HEK293 (cell line): Measurements from ENCODE around the gene IGSF11.
"Not testable (repeated sequence)": the region's sequence is repeated elsewhere in the genome, so short reads cannot be mapped to it uniquely, and the experiment has no call there.

Source experiments
- CTCF ChIA-PET: fragments of 350-600 bp; formaldehyde crosslinking; extraction: SDS; loops from one replicate; lab custom pipeline; 2021; ENCODE audit warnings: antibody characterized with exemption; lab: Yijun Ruan, JAX
- POLR2A ChIA-PET: fragments of 300-600 bp; formaldehyde crosslinking; extraction: SDS; loops from one replicate; lab custom pipeline; 2020; ENCODE audit warnings: antibody characterized with exemption, inconsistent platforms; lab: Yijun Ruan, JAX
- H3K27ac ChIP-seq: fragments of 200-500 bp; sonication (Bioruptor generic); 2 replicates; pipeline ENCODE4 v1.5.1; 2014; ENCODE audit warnings: low read depth, low read length, control low read depth, inconsistent platforms; ENCODE audit errors: extremely low read depth
- H3K36me3 ChIP-seq, 2 experiments: fragments of 200-500 bp in 1 of 2; sonication (Bioruptor generic) in 1 of 2; 1 replicate in 1 of 2; 2 replicates in 1 of 2; pipeline ENCODE4 v1.5.1; 2014 to 2017; ENCODE audit warnings: inconsistent platforms in 2 of 2, low read length in 2 of 2; ENCODE audit not compliant: control insufficient read depth in 2 of 2, insufficient read depth in 1 of 2
- H3K4me1 ChIP-seq: fragments of 200-500 bp; sonication (Bioruptor generic); 2 replicates; pipeline ENCODE4 v1.5.1; 2014; ENCODE audit warnings: mild to moderate bottlenecking, low read length, inconsistent platforms; ENCODE audit not compliant: control insufficient read depth, insufficient read depth
- H3K4me3 ChIP-seq: 2 replicates; pipeline ENCODE4 v1.5.1; 2011; ENCODE audit warnings: low read depth, mild to moderate bottlenecking, control low read depth, low read length, moderate library complexity
- H3K9me3 ChIP-seq: fragments of 200-500 bp; sonication (Bioruptor generic); 2 replicates; pipeline ENCODE4 v1.5.1; 2014; ENCODE audit warnings: low read depth, low read length, inconsistent platforms; ENCODE audit not compliant: control insufficient read depth, insufficient read depth
- GLI4 ChIP-seq: fragments of 450-650 bp; formaldehyde crosslinking; IDR thresholded peaks from 2 replicates; pipeline ENCODE4 v1.5.1; 2016; ENCODE audit warnings: missing biosample characterization, missing genetic modification characterization
- HOXA7 ChIP-seq: sonication (generic); formaldehyde crosslinking; IDR thresholded peaks from 2 replicates; pipeline ENCODE4 v1.8.1; 2022; ENCODE audit warnings: missing genetic modification reagents, borderline replicate concordance
- INSM2 ChIP-seq: fragments of 450-650 bp; formaldehyde crosslinking; IDR thresholded peaks from 2 replicates; pipeline ENCODE4 v1.5.1; 2016; ENCODE audit warnings: missing biosample characterization, missing genetic modification characterization
- PRDM1 ChIP-seq: fragments of 450-650 bp; formaldehyde crosslinking; IDR thresholded peaks from 2 replicates; pipeline ENCODE4; 2016; ENCODE audit warnings: missing biosample characterization, missing genetic modification characterization
- SETDB1 ChIP-seq: IDR thresholded peaks from one replicate; pipeline ENCODE4 v1.6.1; 2017; ENCODE audit warnings: mild to moderate bottlenecking, low read length, moderate library complexity, mixed read lengths; ENCODE audit not compliant: insufficient read length
- TRIM28 ChIP-seq: IDR thresholded peaks from 2 replicates; pipeline ENCODE4 v1.6.1; 2011; ENCODE audit warnings: low read length, control low read depth, borderline replicate concordance
- ZBTB1 ChIP-seq: fragments of 450-650 bp; formaldehyde crosslinking; IDR thresholded peaks from 2 replicates; pipeline ENCODE4 v1.5.1; 2016; ENCODE audit warnings: missing biosample characterization, missing genetic modification characterization
- ZBTB21 ChIP-seq: fragments of 450-650 bp; formaldehyde crosslinking; IDR thresholded peaks from 2 replicates; pipeline ENCODE4 v1.5.1; 2017; ENCODE audit warnings: missing biosample characterization, missing genetic modification characterization
- ZFP41 ChIP-seq: fragments of 450-650 bp; formaldehyde crosslinking; IDR thresholded peaks from 2 replicates; pipeline ENCODE4 v1.5.1; 2016; ENCODE audit warnings: missing biosample characterization, missing genetic modification characterization, borderline replicate concordance
- ZNF138 ChIP-seq: fragments of 450-650 bp; formaldehyde crosslinking; IDR thresholded peaks from 2 replicates; pipeline ENCODE4 v1.5.1; 2016; ENCODE audit warnings: missing biosample characterization, missing genetic modification characterization, borderline replicate concordance
- ZNF23 ChIP-seq: fragments of 450-650 bp; formaldehyde crosslinking; IDR thresholded peaks from 2 replicates; pipeline ENCODE4 v1.5.1; 2016; ENCODE audit warnings: missing biosample characterization, missing genetic modification characterization, borderline replicate concordance
- ZNF24 ChIP-seq: fragments of 450-650 bp; formaldehyde crosslinking; IDR thresholded peaks from 2 replicates; pipeline ENCODE4 v1.5.1; 2016; ENCODE audit warnings: missing biosample characterization, missing genetic modification characterization
- ZNF26 ChIP-seq: fragments of 450-650 bp; formaldehyde crosslinking; IDR thresholded peaks from 2 replicates; pipeline ENCODE4 v1.5.1; 2016; ENCODE audit warnings: missing biosample characterization, missing genetic modification characterization
- ZNF274 ChIP-seq, 2 experiments: fragments of 200-500 bp in 1 of 2; fragments of 450-650 bp in 1 of 2; sonication (Bioruptor generic) in 1 of 2; formaldehyde crosslinking in 1 of 2; IDR thresholded peaks; 2 replicates each; pipeline versions ENCODE4 v1.5.1 to v1.6.1; 2014 to 2016; ENCODE audit warnings: borderline replicate concordance in 1 of 2, inconsistent platforms in 1 of 2, low read length in 1 of 2, missing biosample characterization in 1 of 2, missing genetic modification characterization in 1 of 2
- ZNF398 ChIP-seq: fragments of 450-650 bp; formaldehyde crosslinking; IDR thresholded peaks from 2 replicates; pipeline ENCODE4 v1.5.1; 2017; ENCODE audit warnings: missing biosample characterization, missing genetic modification characterization
- ZNF404 ChIP-seq: fragments of 450-650 bp; formaldehyde crosslinking; IDR thresholded peaks from 2 replicates; pipeline ENCODE4 v1.5.1; 2017; ENCODE audit warnings: missing biosample characterization, missing genetic modification characterization
- ZNF580 ChIP-seq: fragments of 450-650 bp; formaldehyde crosslinking; IDR thresholded peaks from 2 replicates; pipeline ENCODE4 v1.5.1; 2016; ENCODE audit warnings: missing biosample characterization, missing genetic modification characterization
- ZNF621 ChIP-seq: fragments of 450-650 bp; formaldehyde crosslinking; IDR thresholded peaks from 2 replicates; pipeline ENCODE4 v1.5.1; 2017; ENCODE audit warnings: missing biosample characterization, missing genetic modification characterization
- ZNF707 ChIP-seq: fragments of 450-650 bp; formaldehyde crosslinking; IDR thresholded peaks from 2 replicates; pipeline ENCODE4 v1.5.1; 2016; ENCODE audit warnings: missing biosample characterization, missing genetic modification characterization
- ZNF777 ChIP-seq: fragments of 450-650 bp; formaldehyde crosslinking; IDR thresholded peaks from 2 replicates; pipeline ENCODE4 v1.5.1; 2017; ENCODE audit warnings: missing biosample characterization, missing genetic modification characterization, borderline replicate concordance

Gene IGSF11

GRCh38 chr3:118859950-118860349, 174.7 kb downstream of the IGSF11 start:
- CTCF ChIA-PET: interaction anchor here (0.6 to 1.2 kb wide), 4 partner anchors 22 to 1983 kb away, joined by 3 to 6 read pairs (median 4); no protein-coding TSS in a partner anchor
- Histone ChIP-seq H3K4me3 (no peak overlapping the region), H3K27ac (no peak overlapping the region)
- TF ChIP-seq GLI4 (tag by site-specific recombination) (no peak), TRIM28 (no peak), ZFP41 (tag by site-specific recombination) (no peak), ZNF138 (no peak), ZNF777 (no peak), ZNF398 (tag by site-specific recombination) (no peak), INSM2 (tag by site-specific recombination) (no peak), ZNF707 (tag by site-specific recombination) (no peak), ZNF404 (tag by site-specific recombination) (no peak), ZBTB21 (no peak), ZNF621 (tag by site-specific recombination) (no peak), ZNF580 (tag by site-specific recombination) (no peak)
- TF ChIP-seq, all 188 proteins: peak for 0
- H3K4me1 ChIP-seq: no peaks in the 10 kb centered on the region
- no peaks in the 10 kb centered on the region for H3K36me3 ChIP-seq
- no peaks in the 10 kb centered on the region for H3K9me3 ChIP-seq
- POLR2A ChIA-PET: no interaction called here

- H3K27ac ChIP-seq, H3K4me1 ChIP-seq, H3K9me3 ChIP-seq, H3K4me3 ChIP-seq, H3K36me3 ChIP-seq, CTCF ChIA-PET, POLR2A ChIA-PET: not testable (repeated sequence)
- TF ChIP-seq PRDM1 (tag by site-specific recombination): 0 out of 2 replicates have a peak, but pooled peaks have one; percentile 29
Measured at GRCh38 chr3:118851466-118852193, 183.0 kb downstream of the IGSF11 start.

GRCh38 chr3:118850687-118851086, 184.0 kb downstream of the IGSF11 start:
- Histone ChIP-seq H3K27ac (no peak overlapping the region), H3K9me3 (no peaks in the 10 kb centered on the region), H3K36me3 (no peaks in the 10 kb centered on the region), H3K4me3 (no peak overlapping the region), H3K4me1 (no peaks in the 10 kb centered on the region)
- TF ChIP-seq ZNF23 (tag by site-specific recombination) (no peak), ZNF24 (tag by site-specific recombination) (no peak), ZNF26 (tag by site-specific recombination) (no peak), ZBTB1 (no peak), SETDB1 (no peak), ZNF274 (IDR thresholded peaks at IDR 0.05; ENCODE audit: low read length) (no peak), ZNF274 (tag by site-specific recombination; IDR thresholded peaks at IDR 0.05; ENCODE audit: borderline replicate concordance) (no peak), HOXA7 (CRISPR knock-in tag) (no peak)
- POLR2A ChIA-PET: no interaction called here
- CTCF ChIA-PET: no interaction called here
